Esophagus squamous epithelium (tissue), 4 donors: ENCODE measurements around the gene IQSEC1.

ENCODE experiments used
- CTCF ChIP-seq, 6 experiments: fragments of 450-650 bp in 4 of 6; fragments of 200-600 bp in 2 of 6; sonication (generic) in 2 of 6; IDR thresholded peaks; one replicate each; pipeline ENCODE4 v1.5.1; 2016 to 2019; ENCODE audit warnings: antibody characterized with exemption in 6 of 6, mild to moderate bottlenecking in 4 of 6, moderate library complexity in 4 of 6
- POLR2A ChIP-seq, 4 donors: fragments of 450-650 bp; IDR thresholded peaks; one replicate each; pipeline ENCODE4 v1.6.1; 2017; ENCODE audit warnings: antibody characterized with exemption in 4 of 4, mild to moderate bottlenecking in 4 of 4, moderate library complexity in 3 of 4

- TF ChIP-seq CTCF (IDR thresholded peaks at IDR 0.05): no peak
- TF ChIP-seq POLR2A (IDR thresholded peaks at IDR 0.05): no peak
Measured at GRCh38 chr3:12963231-12963896, 109.9 kb downstream of the IQSEC1 start.
